NB4 (cell line): ENCODE data around the gene OR2AE1.
A peak's percentile ranks its signal among the peaks of the same experiment; 100 is the strongest.

Experiments used
- DNase-seq: peaks from one replicate; pipeline ENCODE4 v3.0.0; 2010; ENCODE audit warnings: low read depth
- H3K4me3 ChIP-seq: one replicate; pipeline ENCODE4 v1.5.1; 2011; ENCODE audit warnings: mild to moderate bottlenecking, low read depth, low read length, moderate library complexity
- MYC ChIP-seq: IDR thresholded peaks from 2 replicates; pipeline ENCODE4 v1.6.1; 2011; ENCODE audit warnings: low read depth, low read length
- POLR2A ChIP-seq: IDR thresholded peaks from 2 replicates; pipeline ENCODE4 v1.6.1; 2011; ENCODE audit warnings: mild to moderate bottlenecking; ENCODE audit not compliant: insufficient read length; ENCODE audit errors: extremely low read depth
- TF ChIP-seq, protein P1 (sequence below): IDR thresholded peaks from one replicate; pipeline ENCODE4 v1.5.1; 2012; ENCODE audit warnings: low read depth, low read length
- TF ChIP-seq, protein P2 (sequence below): IDR thresholded peaks from 2 replicates; pipeline ENCODE4 v1.6.1; 2011; ENCODE audit warnings: low read depth, low read length

Gene OR2AE1

DNA sequence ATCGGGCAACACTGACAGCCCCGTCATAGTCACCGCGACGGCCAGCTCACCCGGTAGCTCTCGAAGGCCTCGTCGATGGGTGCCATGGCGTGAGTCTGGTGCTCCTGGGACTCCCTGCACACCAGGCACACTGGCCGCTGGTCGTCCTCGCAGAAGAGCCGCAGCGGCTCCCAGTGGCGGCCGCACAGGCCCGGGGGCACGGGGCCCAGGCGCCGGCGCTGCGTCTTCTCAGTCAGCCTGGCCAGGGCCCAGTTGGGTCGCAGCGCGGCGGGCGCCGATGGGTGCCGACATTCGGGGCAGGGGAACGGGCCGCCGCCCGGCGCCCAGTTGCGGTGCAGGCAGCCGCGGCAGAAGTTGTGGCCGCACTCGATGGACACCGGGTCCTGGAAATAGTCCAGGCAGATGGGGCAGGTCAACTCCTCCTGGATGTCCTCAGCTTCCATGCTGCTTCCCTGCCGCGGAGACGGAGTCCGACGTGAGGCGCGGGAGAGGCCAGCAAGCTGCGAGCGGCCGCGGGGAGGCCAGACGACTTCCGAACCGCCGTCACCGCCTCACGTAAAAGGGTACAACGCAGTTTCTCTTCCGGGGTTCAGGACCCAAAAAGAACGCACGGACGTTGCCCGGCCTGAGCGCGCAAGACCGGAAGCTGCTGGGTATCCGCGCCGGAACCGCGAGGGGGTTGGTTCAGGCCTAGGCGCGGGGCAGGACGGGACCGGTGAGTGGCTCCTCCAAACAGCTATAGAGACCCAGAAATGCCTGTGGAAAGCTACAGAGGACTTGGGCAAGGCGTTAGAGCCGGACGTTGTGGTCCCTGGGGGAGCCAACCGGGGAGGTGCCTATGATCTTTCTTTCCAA is 42.4 kb upstream of the OR2AE1 start, which contains the start of gene TRIM4:
Gene TRIM4 (minus strand): TSS at position 572 of the 855 bp plus-strand sequence. CDS start 129 bp downstream, at position 443.
- peak within 1 kb of the TSS; percentile 96 for H3K4me3 ChIP-seq
- TF ChIP-seq, protein P1, sequence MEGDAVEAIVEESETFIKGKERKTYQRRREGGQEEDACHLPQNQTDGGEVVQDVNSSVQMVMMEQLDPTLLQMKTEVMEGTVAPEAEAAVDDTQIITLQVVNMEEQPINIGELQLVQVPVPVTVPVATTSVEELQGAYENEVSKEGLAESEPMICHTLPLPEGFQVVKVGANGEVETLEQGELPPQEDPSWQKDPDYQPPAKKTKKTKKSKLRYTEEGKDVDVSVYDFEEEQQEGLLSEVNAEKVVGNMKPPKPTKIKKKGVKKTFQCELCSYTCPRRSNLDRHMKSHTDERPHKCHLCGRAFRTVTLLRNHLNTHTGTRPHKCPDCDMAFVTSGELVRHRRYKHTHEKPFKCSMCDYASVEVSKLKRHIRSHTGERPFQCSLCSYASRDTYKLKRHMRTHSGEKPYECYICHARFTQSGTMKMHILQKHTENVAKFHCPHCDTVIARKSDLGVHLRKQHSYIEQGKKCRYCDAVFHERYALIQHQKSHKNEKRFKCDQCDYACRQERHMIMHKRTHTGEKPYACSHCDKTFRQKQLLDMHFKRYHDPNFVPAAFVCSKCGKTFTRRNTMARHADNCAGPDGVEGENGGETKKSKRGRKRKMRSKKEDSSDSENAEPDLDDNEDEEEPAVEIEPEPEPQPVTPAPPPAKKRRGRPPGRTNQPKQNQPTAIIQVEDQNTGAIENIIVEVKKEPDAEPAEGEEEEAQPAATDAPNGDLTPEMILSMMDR: no peak
- peak; percentile 94 for TF ChIP-seq POLR2A
- TF ChIP-seq MYC: peak; percentile 82; the same call in 1 of the 2 replicates
- TF ChIP-seq, protein P2, sequence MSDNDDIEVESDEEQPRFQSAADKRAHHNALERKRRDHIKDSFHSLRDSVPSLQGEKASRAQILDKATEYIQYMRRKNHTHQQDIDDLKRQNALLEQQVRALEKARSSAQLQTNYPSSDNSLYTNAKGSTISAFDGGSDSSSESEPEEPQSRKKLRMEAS: peak; percentile 85
- peak; percentile 99 for DNase-seq

DNA sequence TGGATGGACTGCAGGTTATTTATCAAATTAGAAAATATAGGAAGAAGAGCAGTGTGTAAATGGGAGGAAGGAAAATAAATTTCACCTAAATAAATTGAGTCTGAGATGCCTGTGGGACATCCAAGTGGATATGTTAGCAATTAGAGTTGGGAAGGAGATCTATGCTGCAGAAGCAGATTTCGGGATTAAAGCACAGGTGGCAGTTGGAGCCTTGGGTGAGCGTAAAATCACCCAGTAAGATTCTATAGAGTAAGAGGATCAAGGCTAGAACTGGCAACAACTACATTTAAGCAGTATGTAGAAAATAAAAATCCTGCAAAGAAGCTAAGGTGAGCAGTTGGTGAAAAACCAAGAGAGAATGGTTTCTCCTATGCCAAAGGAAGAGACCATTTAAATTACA is 34.1 kb upstream of the OR2AE1 start:
- no peak for DNase-seq
- TF ChIP-seq, protein P1: no peak
- TF ChIP-seq MYC (no peak), POLR2A (no peak)
- TF ChIP-seq, protein P2: no peak
- H3K4me3 ChIP-seq: no peak overlapping the region

DNA sequence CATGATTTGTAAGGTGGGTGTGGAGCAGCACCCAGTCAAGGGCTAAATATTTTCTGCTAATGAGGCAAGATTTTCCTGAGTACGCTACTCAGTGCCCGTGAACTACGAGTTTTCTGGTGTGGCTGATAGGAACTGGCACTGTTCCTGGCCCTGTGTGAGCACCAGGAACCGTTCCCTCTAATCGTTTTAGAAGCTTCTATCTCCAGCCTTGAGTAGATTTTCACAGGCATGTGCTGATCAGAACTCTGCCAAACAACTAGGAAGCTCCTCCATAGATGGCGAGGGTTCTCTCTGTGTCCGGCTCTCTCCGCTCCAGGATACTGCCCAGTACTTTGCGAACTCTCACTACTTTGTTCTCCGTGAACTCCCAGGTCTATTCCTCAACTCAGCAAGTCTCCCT is 24.7 kb upstream of the OR2AE1 start:
- no peak for TF ChIP-seq MYC
- TF ChIP-seq, protein P1: no peak
- TF ChIP-seq POLR2A: no peak
- TF ChIP-seq, protein P2: no peak
- H3K4me3 ChIP-seq: no peak overlapping the region
- no peak for DNase-seq

DNA sequence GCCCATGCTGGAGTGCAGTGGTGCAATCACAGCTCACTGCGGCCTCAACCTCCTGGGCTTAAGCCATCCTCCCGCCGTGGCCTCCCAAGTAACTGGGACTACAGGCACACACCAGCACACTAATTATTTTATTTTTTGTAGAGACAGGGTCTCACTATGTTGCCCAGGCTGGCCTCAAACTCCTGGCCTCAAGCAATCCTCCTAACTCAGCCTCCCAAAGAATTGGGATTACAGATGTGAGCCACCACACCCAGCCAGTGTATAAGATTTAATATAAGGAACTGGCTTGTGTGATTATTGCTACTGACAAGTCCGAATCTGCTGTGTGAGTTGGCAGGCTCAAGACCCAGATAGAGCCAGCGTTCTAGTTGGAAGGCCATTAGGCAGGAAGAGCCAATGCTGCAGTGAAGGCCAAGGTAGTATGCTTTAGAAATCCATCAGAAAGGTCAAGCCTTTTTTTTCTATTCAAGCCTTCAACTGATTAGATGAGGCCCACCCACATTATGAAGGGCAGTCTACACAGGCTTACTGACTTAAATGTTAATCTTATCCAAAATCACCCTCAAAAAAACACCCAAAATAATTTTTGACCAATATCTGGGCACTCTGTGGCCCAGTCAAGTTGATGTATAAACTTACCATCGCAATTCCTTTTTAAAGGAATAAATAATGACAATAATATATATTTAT is 23.1 kb upstream of the OR2AE1 start:
- DNase-seq: no peak
- TF ChIP-seq MYC (no peak), POLR2A (no peak)
- TF ChIP-seq, protein P2: no peak
- TF ChIP-seq, protein P1: no peak
- H3K4me3 ChIP-seq: no peak overlapping the region

DNA sequence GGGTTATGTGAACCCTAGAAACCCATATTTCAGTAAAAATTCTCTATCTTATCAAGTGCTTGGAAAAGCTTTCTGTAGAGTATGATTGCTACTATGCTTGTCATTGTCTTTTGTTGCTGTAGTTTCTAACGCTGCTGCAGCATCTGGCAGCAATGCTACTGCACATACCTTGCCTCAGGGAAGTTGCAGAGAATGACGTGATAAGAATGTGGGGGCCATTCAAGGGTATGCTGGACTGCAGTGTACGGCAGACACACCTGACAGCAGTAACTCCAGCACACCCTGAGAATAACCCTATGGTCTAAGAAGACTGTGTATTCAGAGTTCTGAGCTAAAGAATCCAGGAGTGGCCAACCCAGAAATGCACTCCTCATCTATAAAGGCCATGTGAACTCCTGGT is 22.0 kb upstream of the OR2AE1 start:
- DNase-seq: no peak
- TF ChIP-seq, protein P2: no peak
- no peak for TF ChIP-seq POLR2A
- no peak for TF ChIP-seq MYC
- TF ChIP-seq, protein P1: no peak

More for the DNA sequence above, 22.0 kb upstream of the OR2AE1 start:
- H3K4me3 ChIP-seq: no peak overlapping the region
